Measurements from ENCODE around the gene SEC23B. TPM values are rescaled to one million over a fixed set of nuclear protein-coding genes. Genes with fewer than 3 reads are reported as not detected.
A peak's percentile ranks its signal among the peaks of the same experiment; 100 is the strongest.

SEC23B gene
- total RNA-seq: 10 to 100 TPM; 56.5 to 77.8 TPM

DNA sequence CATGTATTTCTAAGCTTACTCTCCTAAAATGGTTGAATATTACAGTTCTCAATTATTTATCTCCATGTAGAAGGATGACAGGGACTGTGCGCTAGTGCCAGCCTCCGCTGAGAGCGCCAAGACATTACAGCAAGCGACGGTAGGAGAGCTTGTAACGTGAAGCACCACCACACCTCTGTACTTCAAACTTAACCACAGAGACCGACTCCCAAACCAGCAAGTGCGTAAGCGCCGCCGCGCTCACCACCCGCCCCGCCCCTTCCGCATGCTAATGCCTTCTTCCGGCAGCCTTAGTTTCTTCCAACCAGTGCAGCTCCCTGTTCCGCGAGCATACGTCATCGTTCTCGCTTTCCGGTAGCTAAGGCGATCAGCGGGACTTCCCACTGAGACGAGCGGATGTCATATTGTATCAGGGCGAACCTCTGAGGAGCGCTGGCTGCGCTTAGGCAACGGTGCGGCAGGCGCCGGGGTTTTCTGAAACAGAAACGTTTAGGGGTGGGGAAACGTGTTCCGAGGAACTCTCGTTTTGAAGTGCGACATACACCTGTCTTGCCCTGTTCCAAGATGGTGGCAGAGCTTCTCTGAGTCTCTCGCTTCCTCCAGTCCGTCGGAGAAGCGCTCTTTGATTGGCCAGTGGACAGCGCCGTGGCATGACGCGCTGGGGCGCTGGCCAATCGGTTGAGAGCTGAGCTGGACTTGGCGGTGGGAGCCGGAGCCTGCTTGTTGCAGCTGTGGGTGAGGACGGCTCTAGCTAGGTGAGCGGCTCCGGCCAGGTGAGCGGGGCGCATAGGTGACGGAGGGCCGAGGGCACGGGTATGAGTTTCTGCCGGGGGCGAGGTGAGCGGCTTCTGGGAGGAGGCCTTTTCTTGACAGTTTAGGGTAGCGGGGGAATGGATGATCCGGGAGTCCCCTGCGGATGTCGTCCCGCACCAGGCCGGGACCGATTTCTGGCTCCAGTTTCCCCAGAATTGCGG lies at the start of gene SEC23B:
TSS of gene SEC23B (plus strand) at position 723 of the 974 bp plus-strand sequence. CDS start 2,896 bp downstream, outside the sequence.
- H3K36me3 ChIP-seq: no peaks in the 10 kb centered on the region
- no peaks in the 10 kb centered on the region for H3K9me3 ChIP-seq
- no peaks in the 10 kb centered on the region for H3K27me3 ChIP-seq
- TF ChIP-seq, protein P1, sequence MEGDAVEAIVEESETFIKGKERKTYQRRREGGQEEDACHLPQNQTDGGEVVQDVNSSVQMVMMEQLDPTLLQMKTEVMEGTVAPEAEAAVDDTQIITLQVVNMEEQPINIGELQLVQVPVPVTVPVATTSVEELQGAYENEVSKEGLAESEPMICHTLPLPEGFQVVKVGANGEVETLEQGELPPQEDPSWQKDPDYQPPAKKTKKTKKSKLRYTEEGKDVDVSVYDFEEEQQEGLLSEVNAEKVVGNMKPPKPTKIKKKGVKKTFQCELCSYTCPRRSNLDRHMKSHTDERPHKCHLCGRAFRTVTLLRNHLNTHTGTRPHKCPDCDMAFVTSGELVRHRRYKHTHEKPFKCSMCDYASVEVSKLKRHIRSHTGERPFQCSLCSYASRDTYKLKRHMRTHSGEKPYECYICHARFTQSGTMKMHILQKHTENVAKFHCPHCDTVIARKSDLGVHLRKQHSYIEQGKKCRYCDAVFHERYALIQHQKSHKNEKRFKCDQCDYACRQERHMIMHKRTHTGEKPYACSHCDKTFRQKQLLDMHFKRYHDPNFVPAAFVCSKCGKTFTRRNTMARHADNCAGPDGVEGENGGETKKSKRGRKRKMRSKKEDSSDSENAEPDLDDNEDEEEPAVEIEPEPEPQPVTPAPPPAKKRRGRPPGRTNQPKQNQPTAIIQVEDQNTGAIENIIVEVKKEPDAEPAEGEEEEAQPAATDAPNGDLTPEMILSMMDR (IDR thresholded peaks at IDR 0.05): no peak
- intact Hi-C loops (cut with DNase I): loop anchor here (5.0 kb wide), 1 partner anchor 60 kb away; the partner anchor contains the start of gene SMIM26
- H3K4me3 ChIP-seq: peak within 1 kb of the TSS; percentile 63
- peaks cover 5% of the 10 kb centered on the region for H3K4me1 ChIP-seq
- H3K9ac ChIP-seq (ENCODE audit: low read depth in 2 of 2, low read length in 2 of 2): peak within 1 kb of the TSS; percentile 76 to 86
- H3K27ac ChIP-seq: peak within 1 kb of the TSS; percentile 95
- peak; percentile 97 for DNase-seq

DNA sequence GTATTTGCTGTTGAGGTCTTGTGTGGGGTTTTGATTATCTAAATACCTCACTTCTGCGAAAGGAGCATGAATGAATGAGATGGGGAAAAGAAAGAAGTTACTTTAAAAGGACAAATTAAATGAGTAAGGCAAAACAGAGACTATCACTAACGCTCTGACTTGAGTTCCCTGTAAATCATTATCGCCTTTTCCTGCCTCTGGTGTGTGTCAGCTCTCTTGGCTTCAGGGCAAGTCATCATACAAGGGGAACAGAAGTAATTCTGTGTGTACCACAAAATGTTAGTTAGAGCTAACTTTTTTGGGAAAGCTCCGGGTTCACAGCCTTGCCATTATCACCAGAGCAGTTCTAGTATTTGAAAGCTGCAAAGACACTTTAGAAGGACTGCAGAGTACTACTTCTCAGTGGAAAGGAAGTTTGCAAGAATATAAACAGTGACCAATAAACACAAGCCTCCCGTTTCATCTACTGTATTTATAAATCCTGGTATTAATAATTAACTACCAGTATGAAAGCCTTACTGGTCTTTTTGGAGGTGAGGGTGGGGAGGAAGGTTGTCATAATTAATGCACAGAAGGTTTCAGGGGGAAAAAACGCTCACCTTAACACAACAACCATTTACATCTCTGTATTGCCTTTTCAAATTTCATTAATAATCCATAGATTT lies 42.1 kb upstream of the SEC23B start:
- Histone ChIP-seq H3K36me3 (no peaks in the 10 kb centered on the region), H3K27me3 (no peaks in the 10 kb centered on the region), H3K4me3 (no peak overlapping the region), H3K9me3 (no peaks in the 10 kb centered on the region), H3K9ac (ENCODE audit: low read depth in 2 of 2, low read length in 2 of 2) (peak overlapping the region in 1 of 2 donors; percentile 85), H3K27ac (no peak overlapping the region), H3K4me1 (peaks cover 11% of the 10 kb centered on the region)
- intact Hi-C loops (cut with DNase I): no loop called here
- TF ChIP-seq, protein P1 (IDR thresholded peaks at IDR 0.05): no peak
- DNase-seq: no peak

DNA sequence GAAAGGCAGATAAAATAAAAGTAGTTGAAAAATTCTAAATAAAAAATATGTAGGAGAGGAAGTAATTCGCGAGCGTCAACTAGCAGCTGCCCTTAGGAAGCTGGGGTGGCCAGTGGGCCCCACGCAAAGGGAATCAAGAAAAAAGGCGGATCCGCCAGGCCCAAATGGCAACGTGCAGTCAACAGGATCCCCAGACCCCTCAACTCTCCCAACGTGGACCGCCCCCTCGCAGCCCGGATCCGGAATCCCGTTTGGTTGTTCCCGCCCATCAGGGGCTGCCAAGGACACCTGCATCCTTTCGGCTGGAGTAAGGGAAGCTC lies 41.2 kb upstream of the SEC23B start:
- intact Hi-C loops (cut with DNase I): no loop called here
- Histone ChIP-seq H3K27ac (peak overlapping the region; percentile 74), H3K27me3 (no peaks in the 10 kb centered on the region), H3K4me3 (peak overlapping the region; percentile 96), H3K36me3 (no peaks in the 10 kb centered on the region), H3K9ac (ENCODE audit: low read depth in 2 of 2, low read length in 2 of 2) (peak overlapping the region in 1 of 2 donors; percentile 85), H3K4me1 (peaks cover 11% of the 10 kb centered on the region), H3K9me3 (no peaks in the 10 kb centered on the region)
- DNase-seq: no peak
- TF ChIP-seq, protein P1 (IDR thresholded peaks at IDR 0.05): no peak

DNA sequence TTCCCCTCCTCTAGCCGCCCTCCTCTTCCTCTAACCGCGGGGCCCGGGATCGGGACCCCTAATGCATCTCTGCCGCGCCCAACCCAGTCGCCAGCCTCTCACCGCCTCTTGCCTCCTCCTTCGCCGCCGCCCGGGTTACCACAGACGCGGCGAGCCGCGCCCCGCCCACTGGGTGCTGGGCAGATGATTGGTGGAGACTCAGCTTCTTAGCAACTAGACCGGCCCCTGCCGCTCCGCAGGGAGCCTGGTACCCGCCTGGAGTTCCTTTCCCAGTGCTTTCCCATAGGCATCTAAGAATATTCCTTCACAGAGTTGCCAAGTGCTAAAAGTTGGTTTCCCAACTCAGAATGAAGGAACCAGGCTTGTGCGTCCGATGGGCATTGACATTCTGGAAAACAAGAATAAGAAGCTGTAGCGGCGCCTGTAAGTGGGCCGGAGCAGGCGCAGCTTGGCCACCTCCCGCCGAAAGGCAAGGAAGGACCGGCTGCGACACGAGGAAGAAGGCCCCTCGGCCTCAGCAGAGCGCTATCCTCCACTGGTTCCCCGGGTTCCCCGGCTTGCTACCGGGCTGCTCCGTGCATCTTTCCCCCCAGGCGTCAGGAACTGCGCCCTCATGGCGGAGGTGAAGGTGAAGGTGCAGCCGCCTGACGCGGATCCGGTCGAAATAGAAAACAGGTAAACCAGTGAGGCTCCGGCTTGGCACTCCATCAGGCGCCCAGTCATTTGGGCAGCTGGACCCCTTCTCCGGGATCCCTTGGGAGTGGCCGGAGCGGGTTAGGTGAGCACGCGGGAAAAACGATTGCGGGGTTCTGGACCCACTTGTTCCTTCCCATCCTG lies 40.6 kb upstream of the SEC23B start, which contains the start of the genes DZANK1 and POLR3F:
TSS of gene DZANK1 (minus strand) at position 137 of the 837 bp plus-strand sequence. CDS start 1,672 bp downstream, outside the sequence.
TSS of gene POLR3F (plus strand) at position 497 of the 837 bp plus-strand sequence. CDS start at position 614, 117 bp downstream.
- no peaks in the 10 kb centered on the region for H3K27me3 ChIP-seq
- H3K4me1 ChIP-seq: peaks cover 11% of the 10 kb centered on the region
- TF ChIP-seq, protein P1 (IDR thresholded peaks at IDR 0.05): no peak
- peak within 1 kb of the TSS; percentile 96 for H3K4me3 ChIP-seq
- peak; percentile 98 for DNase-seq
- H3K9ac ChIP-seq (ENCODE audit: low read depth in 2 of 2, low read length in 2 of 2): peak within 1 kb of the TSS; percentile 85 to 90
- H3K36me3 ChIP-seq: no peaks in the 10 kb centered on the region
- intact Hi-C loops (cut with DNase I): no loop called here
- H3K9me3 ChIP-seq: no peaks in the 10 kb centered on the region
- peak within 1 kb of the TSS; percentile 74 for H3K27ac ChIP-seq

DNA sequence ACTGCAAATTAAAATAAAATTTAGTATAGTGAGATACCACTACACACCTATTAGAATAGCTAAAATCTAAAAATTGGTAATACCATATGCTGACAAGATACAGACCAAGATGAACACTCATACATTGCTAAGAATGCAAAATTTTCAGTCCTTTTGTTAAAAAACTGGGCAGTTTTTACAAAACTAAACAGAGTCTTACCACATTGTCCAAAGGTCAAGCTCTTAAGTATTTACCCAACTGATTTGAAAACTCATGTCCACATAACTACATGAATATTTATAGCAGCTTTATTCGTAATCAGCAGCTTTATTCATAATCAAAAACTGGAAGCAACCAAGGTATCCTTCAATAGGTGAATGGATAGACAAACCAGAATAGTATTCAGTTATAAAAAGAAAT lies 30.5 kb upstream of the SEC23B start:
- intact Hi-C loops (cut with DNase I): no loop called here
- TF ChIP-seq, protein P1 (IDR thresholded peaks at IDR 0.05): no peak
- Histone ChIP-seq H3K9me3 (no peaks in the 10 kb centered on the region), H3K9ac (ENCODE audit: low read depth in 2 of 2, low read length in 2 of 2) (no peak overlapping the region), H3K27me3 (no peaks in the 10 kb centered on the region), H3K4me1 (no peaks in the 10 kb centered on the region), H3K4me3 (no peak overlapping the region), H3K36me3 (no peaks in the 10 kb centered on the region), H3K27ac (no peak overlapping the region)
- no peak for DNase-seq

Measured in colonic mucosa (tissue), 4 donors.